Nephron (organoid): ENCODE measurements around the gene ZCWPW1.
"Not testable (repeated sequence)": the region's sequence is repeated elsewhere in the genome, so short reads cannot be mapped to it uniquely, and the experiment has no call there.

Experiments
- H3K27ac Mint-ChIP-seq, 3 experiments: 2 replicates each; pipeline ENCODE4 v1.8.0; 2020; ENCODE audit warnings: mixed read lengths in 3 of 3, mild to moderate bottlenecking in 2 of 3, moderate library complexity in 1 of 3
- H3K27me3 Mint-ChIP-seq: 2 replicates; pipeline ENCODE4 v1.8.0; 2021; ENCODE audit warnings: low read depth, mild to moderate bottlenecking, moderate library complexity, mixed read lengths
- H3K36me3 Mint-ChIP-seq: 2 replicates; pipeline ENCODE4 v1.8.0; 2020; ENCODE audit warnings: low read depth, mixed read lengths
- H3K4me1 Mint-ChIP-seq: 2 replicates; pipeline ENCODE4 v1.8.0; 2020; ENCODE audit warnings: mixed read lengths
- H3K4me3 Mint-ChIP-seq, 3 experiments: 2 replicates each; pipeline ENCODE4 v1.8.0; 2020; ENCODE audit warnings: mild to moderate bottlenecking in 3 of 3, mixed read lengths in 3 of 3, moderate library complexity in 2 of 3
- H3K9me3 Mint-ChIP-seq: 2 replicates; pipeline ENCODE4 v1.8.0; 2020; ENCODE audit warnings: mixed read lengths
- TF ChIP-seq, protein P1 (sequence below), 3 experiments: fragments of 200-600 bp; sonication (generic); IDR thresholded peaks; one replicate each; pipeline ENCODE4 v1.5.0; 2021; ENCODE audit warnings: antibody characterized with exemption in 3 of 3; ENCODE audit not compliant: unreplicated experiment in 3 of 3

ZCWPW1 gene

DNA sequence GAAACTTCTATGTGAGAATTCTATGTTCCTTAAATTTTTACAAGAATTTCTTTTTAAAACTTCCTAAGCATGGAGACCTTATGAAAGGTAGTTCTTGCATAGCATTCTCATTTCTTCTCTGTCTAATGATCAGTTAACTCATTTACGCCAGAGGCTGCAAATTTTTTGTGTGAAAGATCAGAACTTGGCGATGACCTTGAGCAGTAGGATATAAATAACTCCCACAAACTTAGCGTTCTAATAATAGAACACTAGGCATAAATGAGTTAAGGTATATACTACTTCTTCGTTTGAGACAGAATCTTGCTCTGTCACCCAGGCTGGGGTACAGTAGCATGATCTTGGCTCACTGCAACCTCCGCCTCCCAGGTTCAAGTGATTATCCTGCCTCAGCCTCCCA is 41.6 kb downstream of the ZCWPW1 start:
- H3K4me3 Mint-ChIP-seq: no peak overlapping the region
- peaks cover 17% of the 10 kb centered on the region for H3K4me1 Mint-ChIP-seq
- no peak overlapping the region for H3K27ac Mint-ChIP-seq
- peaks cover 9% of the 10 kb centered on the region for H3K27me3 Mint-ChIP-seq
- H3K36me3 Mint-ChIP-seq: no peaks in the 10 kb centered on the region
- H3K9me3 Mint-ChIP-seq: no peaks in the 10 kb centered on the region
- TF ChIP-seq, protein P1, sequence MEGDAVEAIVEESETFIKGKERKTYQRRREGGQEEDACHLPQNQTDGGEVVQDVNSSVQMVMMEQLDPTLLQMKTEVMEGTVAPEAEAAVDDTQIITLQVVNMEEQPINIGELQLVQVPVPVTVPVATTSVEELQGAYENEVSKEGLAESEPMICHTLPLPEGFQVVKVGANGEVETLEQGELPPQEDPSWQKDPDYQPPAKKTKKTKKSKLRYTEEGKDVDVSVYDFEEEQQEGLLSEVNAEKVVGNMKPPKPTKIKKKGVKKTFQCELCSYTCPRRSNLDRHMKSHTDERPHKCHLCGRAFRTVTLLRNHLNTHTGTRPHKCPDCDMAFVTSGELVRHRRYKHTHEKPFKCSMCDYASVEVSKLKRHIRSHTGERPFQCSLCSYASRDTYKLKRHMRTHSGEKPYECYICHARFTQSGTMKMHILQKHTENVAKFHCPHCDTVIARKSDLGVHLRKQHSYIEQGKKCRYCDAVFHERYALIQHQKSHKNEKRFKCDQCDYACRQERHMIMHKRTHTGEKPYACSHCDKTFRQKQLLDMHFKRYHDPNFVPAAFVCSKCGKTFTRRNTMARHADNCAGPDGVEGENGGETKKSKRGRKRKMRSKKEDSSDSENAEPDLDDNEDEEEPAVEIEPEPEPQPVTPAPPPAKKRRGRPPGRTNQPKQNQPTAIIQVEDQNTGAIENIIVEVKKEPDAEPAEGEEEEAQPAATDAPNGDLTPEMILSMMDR (IDR thresholded peaks at IDR 0.05; ENCODE audit: unreplicated experiment in 3 of 3): no peak

DNA sequence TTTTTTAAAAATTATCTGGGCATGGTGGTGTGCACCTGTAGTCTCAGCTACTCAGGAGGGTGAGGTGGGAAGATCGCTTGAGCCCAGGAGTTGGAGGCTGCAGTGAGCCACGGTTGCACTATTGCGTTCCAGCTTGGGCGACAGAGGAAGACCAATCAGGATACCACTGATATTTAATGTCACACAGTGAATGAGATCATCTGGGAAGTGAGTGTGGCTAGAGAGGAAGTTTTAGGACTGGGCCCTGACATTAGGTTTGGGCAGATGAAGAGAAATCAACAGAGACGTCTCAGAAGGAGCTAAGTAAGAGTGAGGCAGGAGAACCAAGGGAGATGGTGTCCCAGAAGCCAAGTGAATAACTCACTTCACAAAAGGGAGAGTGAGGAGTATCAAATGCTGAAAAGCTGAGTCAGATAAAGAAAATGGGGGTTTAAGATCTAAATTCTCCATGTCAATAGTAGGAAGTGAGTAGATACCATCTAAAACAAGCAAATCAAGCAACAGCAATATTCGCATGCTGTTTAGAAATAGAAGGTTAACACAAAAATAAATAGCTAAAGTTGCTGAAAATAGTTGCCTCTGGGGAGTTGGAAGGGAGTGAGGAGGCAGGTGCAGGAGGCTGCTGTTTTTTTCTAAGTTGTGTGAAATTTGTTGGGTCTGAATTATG is 43.7 kb downstream of the ZCWPW1 start:
- no peak overlapping the region for H3K4me3 Mint-ChIP-seq
- H3K27ac Mint-ChIP-seq: no peak overlapping the region
- no peaks in the 10 kb centered on the region for H3K9me3 Mint-ChIP-seq
- H3K27me3 Mint-ChIP-seq: no peaks in the 10 kb centered on the region
- peaks cover 11% of the 10 kb centered on the region for H3K4me1 Mint-ChIP-seq
- TF ChIP-seq, protein P1 (IDR thresholded peaks at IDR 0.05; ENCODE audit: unreplicated experiment in 3 of 3): no peak
- no peaks in the 10 kb centered on the region for H3K36me3 Mint-ChIP-seq

DNA sequence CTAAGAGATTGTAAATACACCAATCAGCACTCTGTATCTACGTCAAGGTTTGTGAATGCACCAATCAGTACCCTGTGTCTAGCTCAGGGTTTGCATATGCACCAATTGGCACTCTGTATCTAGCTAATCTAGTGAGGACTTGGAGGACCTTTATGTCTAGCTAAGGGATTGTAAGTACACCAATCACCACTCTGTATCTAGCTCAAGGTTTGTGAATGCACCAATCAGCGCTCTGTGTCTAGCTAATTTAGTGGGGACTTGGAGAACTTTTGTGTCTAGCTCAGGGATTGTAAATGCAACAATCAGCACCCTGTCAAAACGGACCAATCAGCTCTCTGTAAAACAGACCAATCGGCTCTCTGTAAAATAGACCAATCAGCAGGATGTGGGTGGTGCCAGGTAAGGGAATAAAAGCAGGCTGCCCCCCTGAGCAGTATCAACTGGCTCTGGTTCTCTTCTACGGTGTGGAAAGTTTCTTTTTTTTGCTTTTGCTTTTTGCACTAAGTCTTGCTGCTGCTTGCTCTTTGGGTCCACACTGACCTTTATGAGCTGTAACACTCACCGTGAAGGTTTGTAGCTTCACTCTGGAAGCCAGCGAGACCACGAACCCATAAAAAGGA is 46.2 kb downstream of the ZCWPW1 start:
- not testable (repeated sequence) for H3K4me3 Mint-ChIP-seq, H3K27ac Mint-ChIP-seq, H3K36me3 Mint-ChIP-seq, H3K4me1 Mint-ChIP-seq, H3K9me3 Mint-ChIP-seq, H3K27me3 Mint-ChIP-seq

DNA sequence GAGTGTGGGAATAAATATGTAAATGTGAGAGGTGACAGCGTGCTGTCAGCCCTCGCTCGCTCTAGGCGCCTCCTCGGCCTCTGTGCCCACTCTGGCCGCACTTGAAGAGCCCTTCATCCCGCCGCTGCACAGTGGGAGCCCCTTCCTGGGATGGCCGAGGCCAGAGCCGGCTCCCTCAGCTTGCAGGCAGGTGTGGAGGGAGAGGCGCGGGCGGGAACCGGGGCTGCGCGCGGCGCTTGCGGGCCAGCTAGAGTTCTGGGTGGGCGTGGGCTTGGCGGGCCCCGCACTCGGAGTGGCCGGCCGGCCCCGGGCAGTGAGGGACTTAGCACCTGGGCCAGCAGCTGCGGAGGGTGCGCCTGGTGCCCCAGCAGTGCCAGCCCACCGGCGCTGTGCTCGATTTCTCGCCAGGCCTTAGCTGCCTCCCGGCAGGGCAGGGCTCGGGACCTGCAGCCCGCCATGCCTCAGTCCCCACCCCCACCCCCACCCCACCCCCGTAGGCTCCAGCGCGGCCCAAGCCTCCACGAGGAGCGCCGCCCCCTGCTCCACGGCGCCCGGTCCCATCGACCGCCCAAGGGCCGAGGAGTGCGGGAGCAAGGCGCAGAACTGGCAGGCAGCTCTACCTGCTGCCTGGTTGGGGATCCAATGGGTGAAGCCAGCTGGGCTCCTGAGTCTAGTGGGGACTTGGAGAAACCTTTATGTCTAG is 46.8 kb downstream of the ZCWPW1 start:
- not testable (repeated sequence) for H3K9me3 Mint-ChIP-seq, H3K36me3 Mint-ChIP-seq, H3K27ac Mint-ChIP-seq, H3K4me3 Mint-ChIP-seq, H3K4me1 Mint-ChIP-seq, H3K27me3 Mint-ChIP-seq

- Mint-ChIP-seq H3K36me3 (no peaks in the 10 kb centered on the region), H3K4me1 (peaks cover 6% of the 10 kb centered on the region), H3K27ac (no peak overlapping the region), H3K9me3 (no peaks in the 10 kb centered on the region), H3K27me3 (no peaks in the 10 kb centered on the region), H3K4me3 (no peak overlapping the region)
- TF ChIP-seq, protein P1 (IDR thresholded peaks at IDR 0.05; ENCODE audit: unreplicated experiment in 3 of 3): no peak
Observed at GRCh38 chr7:100380196-100380595, 48.3 kb downstream of the ZCWPW1 start.

GRCh38 chr7:100378114-100378755 is 50.3 kb downstream of the ZCWPW1 start:
- Mint-ChIP-seq H3K4me1 (no peaks in the 10 kb centered on the region), H3K36me3 (no peaks in the 10 kb centered on the region), H3K27me3 (no peaks in the 10 kb centered on the region), H3K27ac (peak overlapping the region in 2 of 3 experiments; percentile 14 to 33), H3K9me3 (no peaks in the 10 kb centered on the region), H3K4me3 (no peak overlapping the region)
- TF ChIP-seq, protein P1 (IDR thresholded peaks at IDR 0.05; ENCODE audit: unreplicated experiment in 3 of 3): no peak
